Panc1 (cell line): Measurements from ENCODE around the gene TARBP2. TPM values are rescaled to one million over a fixed set of nuclear protein-coding genes. Genes with fewer than 3 reads are reported as not detected.

Experiments used
- ATAC-seq: fragments of 200-7000 bp; cut with Tn5 transposase; 2 replicates; pipeline ENCODE4 v1.9.1; 2020; ENCODE audit warnings: mild to moderate bottlenecking, moderate library complexity
- BruUV-seq: library from RNA; stranded (reverse); fragments of 400-500 nt; replicated peaks from 2 replicates; lab custom pipeline; 2021; lab: Mats Ljungman, UMichigan
- CTCF ChIA-PET: fragments of 300-600 bp; sonication (Branson Sonifier 250); formaldehyde crosslinking; loops from one replicate; lab custom pipeline; 2022; ENCODE audit warnings: antibody characterized with exemption; lab: Charles Lee
- POLR2A ChIA-PET: fragments of 300-600 bp; sonication (Branson Sonifier 250); formaldehyde crosslinking; loops from one replicate; lab custom pipeline; 2022; ENCODE audit warnings: antibody characterized with exemption; lab: Charles Lee
- DNase-seq: peaks from one replicate; pipeline ENCODE4 v3.0.0-alpha.2; 2010; ENCODE audit warnings: low read depth, low spot score
- H3K27ac ChIP-seq: 2 replicates; pipeline ENCODE4 v1.5.1; 2011; ENCODE audit warnings: mild to moderate bottlenecking, low read length, inconsistent platforms
- H3K27me3 ChIP-seq: fragments of 200-500 bp; sonication (Bioruptor generic); 2 replicates; pipeline ENCODE4 v1.6.0; 2014; ENCODE audit warnings: low read length, inconsistent platforms; ENCODE audit not compliant: control insufficient read depth, insufficient read depth
- H3K36me3 ChIP-seq: fragments of 200-500 bp; sonication (Bioruptor generic); 2 replicates; pipeline ENCODE4 v1.5.1; 2014; ENCODE audit warnings: inconsistent platforms, mild to moderate bottlenecking, low read length, moderate library complexity; ENCODE audit not compliant: control insufficient read depth, insufficient read depth
- H3K4me1 ChIP-seq: 2 replicates; pipeline ENCODE4 v1.5.1; 2011; ENCODE audit warnings: inconsistent platforms, mild to moderate bottlenecking, low read length, moderate library complexity; ENCODE audit not compliant: control insufficient read depth, insufficient read depth
- H3K4me3 ChIP-seq, 2 experiments: 2 replicates each; pipeline ENCODE4 v1.5.1; 2011 to 2012; ENCODE audit warnings: low read depth in 2 of 2, low read length in 2 of 2, mild to moderate bottlenecking in 2 of 2, inconsistent platforms in 1 of 2, moderate library complexity in 1 of 2
- H3K9me3 ChIP-seq: fragments of 200-500 bp; sonication (Bioruptor generic); 2 replicates; pipeline ENCODE4 v1.5.1; 2014; ENCODE audit warnings: low read depth, mild to moderate bottlenecking, inconsistent platforms, low read length, moderate library complexity; ENCODE audit not compliant: control insufficient read depth, insufficient read depth
- POLR2AphosphoS5 ChIP-seq: IDR thresholded peaks from 2 replicates; pipeline ENCODE4 v1.6.1; 2012; ENCODE audit warnings: mild to moderate bottlenecking, low read depth, low read length, moderate library complexity
- SIN3A ChIP-seq: IDR thresholded peaks from 2 replicates; pipeline ENCODE4 v1.6.1; 2012; ENCODE audit warnings: low read depth, mild to moderate bottlenecking, low read length, moderate library complexity, borderline replicate concordance; ENCODE audit not compliant: insufficient read depth
- TCF7L2 ChIP-seq: IDR thresholded peaks from 2 replicates; pipeline ENCODE4 v1.6.1; 2011; ENCODE audit warnings: mild to moderate bottlenecking, low read depth, low read length, inconsistent platforms
- in situ Hi-C: cut with HindIII; loops from 2 replicates; pipeline ENCODE4 v1.10.0; 2016; ENCODE audit warnings: low sequenced_read_pairs, low pct_unique_long_range_greater_than_20kb
- intact Hi-C: fragments of 100-400 bp; cut with micrococcal nuclease; formaldehyde crosslinking; loops from one replicate; pipeline ENCODE4 v1.10.0; 2022; ENCODE audit not compliant: unreplicated experiment
- total RNA-seq: library from RNA; stranded (reverse); gene quantifications from one replicate; pipeline ENCODE4 v1.2.1, GENCODE V29; 2021; ENCODE audit not compliant: unreplicated experiment
- TF ChIP-seq, protein P1 (sequence below): fragments of 450-650 bp; IDR thresholded peaks from 2 replicates; pipeline ENCODE4 v1.5.1; 2017; ENCODE audit warnings: mild to moderate bottlenecking
- TF ChIP-seq, protein P2 (sequence below), 2 experiments: IDR thresholded peaks; 2 replicates each; pipeline ENCODE4 v1.6.1; 2011 to 2012; ENCODE audit warnings: low read depth in 2 of 2, control low read depth in 1 of 2, low read length in 1 of 2, mild to moderate bottlenecking in 1 of 2, moderate library complexity in 1 of 2; ENCODE audit not compliant: insufficient read depth in 1 of 2

Gene TARBP2
- total RNA-seq, 1 experiment from 2014 or later: 67.3 TPM

DNA sequence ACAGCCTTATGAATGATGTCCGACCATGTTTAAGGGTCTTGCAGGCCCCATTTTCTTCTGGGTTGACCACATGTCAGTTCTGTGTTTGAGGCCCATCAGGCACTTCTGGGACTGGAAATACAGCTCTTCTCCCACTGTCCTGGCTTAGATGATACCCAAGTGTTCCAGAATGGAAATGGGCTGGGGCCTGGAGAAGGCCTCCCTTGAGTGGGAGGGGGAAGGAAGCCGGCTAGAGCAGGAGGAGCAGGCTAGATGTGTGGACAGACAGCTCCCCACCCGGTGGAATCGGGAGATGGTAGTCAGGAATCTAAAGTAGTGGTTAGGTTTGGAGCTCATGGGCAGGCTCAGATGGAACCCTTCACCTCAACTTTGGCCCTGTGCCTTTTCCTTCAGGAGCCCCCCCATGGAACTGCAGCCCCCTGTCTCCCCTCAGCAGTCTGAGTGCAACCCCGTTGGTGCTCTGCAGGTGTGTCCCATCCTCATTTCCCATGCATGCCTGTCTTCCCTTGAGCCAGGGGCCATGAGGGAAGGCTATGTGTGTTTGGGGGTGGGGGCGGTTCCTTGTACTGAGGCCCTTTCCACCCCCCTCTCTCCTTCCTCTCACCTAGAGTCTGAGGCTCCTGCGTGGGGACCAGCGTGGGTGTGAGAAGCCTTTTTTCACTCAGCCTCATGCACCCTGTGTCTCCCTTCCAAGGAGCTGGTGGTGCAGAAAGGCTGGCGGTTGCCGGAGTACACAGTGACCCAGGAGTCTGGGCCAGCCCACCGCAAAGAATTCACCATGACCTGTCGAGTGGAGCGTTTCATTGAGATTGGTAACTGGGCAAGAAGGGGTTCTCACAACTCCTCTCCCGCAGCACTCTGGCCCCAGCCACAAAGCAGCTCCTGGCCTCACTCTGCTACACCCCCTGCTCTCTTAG lies 3.2 kb downstream of the TARBP2 start:
- no peak for ATAC-seq
- in situ Hi-C loops: no loop called here
- POLR2A ChIA-PET: interaction anchor here (0.5 to 0.8 kb wide), 2 partner anchors 11 to 159 kb away, joined by 3 read pairs; no protein-coding TSS in a partner anchor

DNA sequence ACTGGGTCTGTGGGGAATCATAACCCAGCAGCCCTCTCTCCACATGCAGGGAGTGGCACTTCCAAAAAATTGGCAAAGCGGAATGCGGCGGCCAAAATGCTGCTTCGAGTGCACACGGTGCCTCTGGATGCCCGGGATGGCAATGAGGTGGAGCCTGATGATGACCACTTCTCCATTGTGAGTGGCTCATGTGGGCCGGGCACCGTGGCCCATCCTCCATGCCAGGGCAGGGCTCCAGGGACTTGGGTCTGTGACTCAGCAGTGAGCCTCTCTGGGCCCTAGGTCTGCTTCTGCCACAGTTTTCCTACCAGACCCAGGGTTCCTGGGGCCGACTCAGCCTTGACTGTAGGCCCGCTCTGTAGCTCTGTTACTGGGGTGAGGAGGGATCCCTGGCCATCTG lies 4.0 kb downstream of the TARBP2 start:
- TF ChIP-seq TCF7L2 (no peak), POLR2AphosphoS5 (no peak), SIN3A (no peak)
- TF ChIP-seq, protein P1, sequence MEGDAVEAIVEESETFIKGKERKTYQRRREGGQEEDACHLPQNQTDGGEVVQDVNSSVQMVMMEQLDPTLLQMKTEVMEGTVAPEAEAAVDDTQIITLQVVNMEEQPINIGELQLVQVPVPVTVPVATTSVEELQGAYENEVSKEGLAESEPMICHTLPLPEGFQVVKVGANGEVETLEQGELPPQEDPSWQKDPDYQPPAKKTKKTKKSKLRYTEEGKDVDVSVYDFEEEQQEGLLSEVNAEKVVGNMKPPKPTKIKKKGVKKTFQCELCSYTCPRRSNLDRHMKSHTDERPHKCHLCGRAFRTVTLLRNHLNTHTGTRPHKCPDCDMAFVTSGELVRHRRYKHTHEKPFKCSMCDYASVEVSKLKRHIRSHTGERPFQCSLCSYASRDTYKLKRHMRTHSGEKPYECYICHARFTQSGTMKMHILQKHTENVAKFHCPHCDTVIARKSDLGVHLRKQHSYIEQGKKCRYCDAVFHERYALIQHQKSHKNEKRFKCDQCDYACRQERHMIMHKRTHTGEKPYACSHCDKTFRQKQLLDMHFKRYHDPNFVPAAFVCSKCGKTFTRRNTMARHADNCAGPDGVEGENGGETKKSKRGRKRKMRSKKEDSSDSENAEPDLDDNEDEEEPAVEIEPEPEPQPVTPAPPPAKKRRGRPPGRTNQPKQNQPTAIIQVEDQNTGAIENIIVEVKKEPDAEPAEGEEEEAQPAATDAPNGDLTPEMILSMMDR: no peak
- TF ChIP-seq, protein P2, sequence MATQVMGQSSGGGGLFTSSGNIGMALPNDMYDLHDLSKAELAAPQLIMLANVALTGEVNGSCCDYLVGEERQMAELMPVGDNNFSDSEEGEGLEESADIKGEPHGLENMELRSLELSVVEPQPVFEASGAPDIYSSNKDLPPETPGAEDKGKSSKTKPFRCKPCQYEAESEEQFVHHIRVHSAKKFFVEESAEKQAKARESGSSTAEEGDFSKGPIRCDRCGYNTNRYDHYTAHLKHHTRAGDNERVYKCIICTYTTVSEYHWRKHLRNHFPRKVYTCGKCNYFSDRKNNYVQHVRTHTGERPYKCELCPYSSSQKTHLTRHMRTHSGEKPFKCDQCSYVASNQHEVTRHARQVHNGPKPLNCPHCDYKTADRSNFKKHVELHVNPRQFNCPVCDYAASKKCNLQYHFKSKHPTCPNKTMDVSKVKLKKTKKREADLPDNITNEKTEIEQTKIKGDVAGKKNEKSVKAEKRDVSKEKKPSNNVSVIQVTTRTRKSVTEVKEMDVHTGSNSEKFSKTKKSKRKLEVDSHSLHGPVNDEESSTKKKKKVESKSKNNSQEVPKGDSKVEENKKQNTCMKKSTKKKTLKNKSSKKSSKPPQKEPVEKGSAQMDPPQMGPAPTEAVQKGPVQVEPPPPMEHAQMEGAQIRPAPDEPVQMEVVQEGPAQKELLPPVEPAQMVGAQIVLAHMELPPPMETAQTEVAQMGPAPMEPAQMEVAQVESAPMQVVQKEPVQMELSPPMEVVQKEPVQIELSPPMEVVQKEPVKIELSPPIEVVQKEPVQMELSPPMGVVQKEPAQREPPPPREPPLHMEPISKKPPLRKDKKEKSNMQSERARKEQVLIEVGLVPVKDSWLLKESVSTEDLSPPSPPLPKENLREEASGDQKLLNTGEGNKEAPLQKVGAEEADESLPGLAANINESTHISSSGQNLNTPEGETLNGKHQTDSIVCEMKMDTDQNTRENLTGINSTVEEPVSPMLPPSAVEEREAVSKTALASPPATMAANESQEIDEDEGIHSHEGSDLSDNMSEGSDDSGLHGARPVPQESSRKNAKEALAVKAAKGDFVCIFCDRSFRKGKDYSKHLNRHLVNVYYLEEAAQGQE (IDR thresholded peaks at IDR 0.05; ENCODE audit: insufficient read depth in 1 of 2, low read depth in 2 of 2, low read length in 1 of 2): no peak
- H3K27me3 ChIP-seq: no peaks in the 10 kb centered on the region
- no peak for DNase-seq
- CTCF ChIA-PET: interaction anchor here (0.5 kb wide), 1 partner anchor 125 kb away, joined by 6 read pairs; the partner anchor contains the start of gene SP1
- no TSS peak for BruUV-seq
- no peak overlapping the region for H3K4me3 ChIP-seq
- intact Hi-C loops (loop anchor here (5.0 kb wide), 1 partner anchor 183 kb away; the partner anchor contains the start of gene AAAS), in situ Hi-C loops (no loop called here)
- no peaks in the 10 kb centered on the region; the same call in none of the 2 replicates for H3K36me3 ChIP-seq
- H3K4me1 ChIP-seq: peaks cover 23% of the 10 kb centered on the region
- no peak overlapping the region for H3K27ac ChIP-seq
- ATAC-seq: no peak
- H3K9me3 ChIP-seq: no peaks in the 10 kb centered on the region
- POLR2A ChIA-PET: no interaction called here

More for the DNA sequence above, 3.2 kb downstream of the TARBP2 start:
- intact Hi-C loops: no loop called here
- CTCF ChIA-PET: interaction anchor here (0.5 kb wide), 1 partner anchor 11 kb away, joined by 3 read pairs; no protein-coding TSS in a partner anchor
- no peaks in the 10 kb centered on the region; the same call in none of the 2 replicates for H3K36me3 ChIP-seq
- no peak for DNase-seq
- TF ChIP-seq POLR2AphosphoS5 (no peak), SIN3A (no peak), TCF7L2 (no peak)
- TF ChIP-seq, protein P2 (IDR thresholded peaks at IDR 0.05; ENCODE audit: insufficient read depth in 1 of 2, low read depth in 2 of 2, low read length in 1 of 2): no peak
- TF ChIP-seq, protein P1: no peak
- no peak overlapping the region for H3K27ac ChIP-seq
- H3K4me1 ChIP-seq: peaks cover 26% of the 10 kb centered on the region
- H3K27me3 ChIP-seq: no peaks in the 10 kb centered on the region
- BruUV-seq: no TSS peak
- H3K4me3 ChIP-seq: no peak overlapping the region
- no peaks in the 10 kb centered on the region for H3K9me3 ChIP-seq
